GM12878 (cell line): ENCODE measurements around the gene PBLD. TPM values are rescaled to one million over a fixed set of nuclear protein-coding genes. Genes with fewer than 3 reads are reported as not detected.

Experiments
- ATAC-seq: fragments of 200-7000 bp; cut with Tn5 transposase; 3 replicates; pipeline ENCODE4 v1.9.1; 2020; ENCODE audit warnings: mild to moderate bottlenecking, moderate library complexity
- BruUV-seq: library from RNA; stranded (reverse); fragments of 400-500 nt; replicated peaks from 2 replicates; lab custom pipeline; 2021; lab: Mats Ljungman, UMichigan
- CTCF ChIA-PET: fragments of 300-600 bp; sonication (Branson Sonifier 250); formaldehyde crosslinking; extraction: SDS; loops from one replicate; lab custom pipeline; 2021; ENCODE audit warnings: inconsistent platforms; lab: Yijun Ruan, JAX
- POLR2A ChIA-PET: fragments of 350-600 bp; formaldehyde crosslinking; extraction: SDS; loops from one replicate; lab custom pipeline; 2021; ENCODE audit warnings: inconsistent platforms; lab: Charles Lee
- RAD21 ChIA-PET: fragments of 300-600 bp; sonication (Branson Sonifier 250); formaldehyde crosslinking; loops from one replicate; lab custom pipeline; 2023; ENCODE audit warnings: antibody characterized with exemption; ENCODE audit not compliant: unreplicated experiment; lab: Charles Lee
- SMC1A ChIA-PET: fragments of 300-600 bp; sonication (Branson Sonifier 250); formaldehyde crosslinking; loops from one replicate; lab custom pipeline; 2023; ENCODE audit not compliant: unreplicated experiment, uncharacterized antibody; lab: Charles Lee
- DNase-seq: peaks from one replicate; pipeline ENCODE4 v3.0.0-alpha.2; 2011; ENCODE audit warnings: low read depth, low spot score
- FAIRE-seq: peaks from 3 replicates; lab custom pipeline; 2011; peaks lifted over from hg19 to GRCh38; lab: Jason Lieb, UNC
- H2AFZ ChIP-seq: 2 replicates; pipeline ENCODE4 v1.6.0; 2011; ENCODE audit warnings: low read depth, low read length, control low read depth; ENCODE audit not compliant: control insufficient read depth
- H3K27ac ChIP-seq: 2 replicates; pipeline ENCODE4 v1.5.1; 2011; ENCODE audit warnings: control low read depth; ENCODE audit not compliant: control insufficient read depth, insufficient read depth
- H3K27me3 ChIP-seq, 2 experiments: replicated peaks in 1 of 2; 2 replicates each; pipeline versions ENCODE4 v1.6.0 to v1.6.1; 2011; ENCODE audit warnings: low read length in 1 of 2; ENCODE audit not compliant: control insufficient read depth in 2 of 2, insufficient read depth in 2 of 2
- H3K36me3 ChIP-seq, 2 experiments: 2 replicates each; pipeline ENCODE4 v1.5.1; 2011; ENCODE audit warnings: low read length in 1 of 2; ENCODE audit not compliant: control insufficient read depth in 2 of 2, insufficient read depth in 2 of 2
- H3K4me1 ChIP-seq: 2 replicates; pipeline ENCODE4 v1.6.1; 2011; ENCODE audit warnings: mild to moderate bottlenecking, low read length, moderate library complexity, mixed read lengths; ENCODE audit not compliant: control insufficient read depth, insufficient read depth
- H3K4me2 ChIP-seq: 2 replicates; pipeline ENCODE4 v1.6.0; 2011; ENCODE audit warnings: control low read depth; ENCODE audit not compliant: control insufficient read depth, insufficient read depth
- H3K4me3 ChIP-seq: fragments of 200-600 bp; sonication (generic); 2 replicates; pipeline ENCODE4 v1.5.1; 2016
- H3K79me2 ChIP-seq: 2 replicates; pipeline ENCODE4 v1.6.0; 2011; ENCODE audit warnings: low read length; ENCODE audit not compliant: control insufficient read depth, insufficient read depth
- H3K9ac ChIP-seq: 2 replicates; pipeline ENCODE4 v1.8.0; 2011; ENCODE audit warnings: low read length, control low read depth, mixed read lengths; ENCODE audit not compliant: control insufficient read depth, insufficient read depth
- H3K9me3 ChIP-seq: replicated peaks from 3 replicates; pipeline ENCODE4 v1.5.1; 2011; ENCODE audit warnings: mild to moderate bottlenecking, low read length; ENCODE audit not compliant: control insufficient read depth, insufficient read depth
- H4K20me1 ChIP-seq: 2 replicates; pipeline ENCODE4 v1.6.0; 2011; ENCODE audit not compliant: control insufficient read depth, insufficient read depth
- ATF7 ChIP-seq: fragments of 450-650 bp; IDR thresholded peaks from 2 replicates; pipeline ENCODE4 v1.6.1; 2016; ENCODE audit warnings: low read depth, mild to moderate bottlenecking
- CBX3 ChIP-seq: fragments of 200-600 bp; sonication (generic); IDR thresholded peaks from 2 replicates; pipeline ENCODE4 v1.6.1; 2016; ENCODE audit warnings: low read depth, borderline replicate concordance
- CHD2 ChIP-seq: IDR thresholded peaks from 2 replicates; pipeline ENCODE4 v1.6.1; 2011; ENCODE audit warnings: low read depth, low read length, improper control_type of control experiment, borderline replicate concordance
- GATAD2B ChIP-seq: fragments of 450-650 bp; conservative IDR thresholded peaks from 2 replicates; pipeline ENCODE4 v1.6.1; 2017; ENCODE audit warnings: low read depth, mild to moderate bottlenecking, moderate library complexity
- HDAC2 ChIP-seq: fragments of 200-600 bp; sonication (generic); IDR thresholded peaks from 2 replicates; pipeline ENCODE4 v1.6.1; 2017
- NFXL1 ChIP-seq: fragments of 450-650 bp; IDR thresholded peaks from 2 replicates; pipeline ENCODE4 v1.6.1; 2017; ENCODE audit warnings: antibody characterized with exemption, mild to moderate bottlenecking, borderline replicate concordance
- RAD21 ChIP-seq: IDR thresholded peaks from 2 replicates; pipeline ENCODE4 v1.6.1; 2011; ENCODE audit warnings: mild to moderate bottlenecking, low read depth, low read length, moderate library complexity; ENCODE audit not compliant: insufficient read depth
- RBBP5 ChIP-seq: fragments of 200-600 bp; sonication (generic); conservative IDR thresholded peaks from 2 replicates; pipeline ENCODE4 v1.6.1; 2016
- RUNX3 ChIP-seq: IDR thresholded peaks from 2 replicates; pipeline ENCODE4 v1.6.1; 2012; ENCODE audit warnings: low read length, inconsistent platforms
- SMARCA5 ChIP-seq: fragments of 450-650 bp; IDR thresholded peaks from 2 replicates; pipeline ENCODE4 v1.6.1; 2017; ENCODE audit warnings: mild to moderate bottlenecking
- WGBS: methylation state at CpG from one replicate; pipeline ENCODE4 v1.1.6; 2016; ENCODE audit warnings: low lambda C conversion rate; ENCODE audit not compliant: insufficient replicate concordance, insufficient coverage; ENCODE audit errors: missing lambda C conversion rate; 5-methylcytosine and 5-hydroxymethylcytosine counted together
- in situ Hi-C: fragments of 300-500 bp; cut with MboI; formaldehyde crosslinking; loops from 9 replicates; pipeline ENCODE4 v1.14.3; 2018; ENCODE audit warnings: mixed read lengths
- intact Hi-C: fragments of 100-400 bp; cut with micrococcal nuclease; formaldehyde crosslinking; loops from one replicate; pipeline ENCODE4 v1.14.2; 2022; ENCODE audit not compliant: unreplicated experiment
- polyA plus RNA-seq, 11 experiments: library from polyadenylated mRNA; depleted of rRNA in 4 of 11; unstranded in 6 of 11; stranded (reverse) in 5 of 11; fragments of >200 nt; fragmentation: Nextera tagmentation in 4 of 11; fragmentation: Illumina TruSeq in 1 of 11; extraction: Ambion mirVana in 4 of 11; extraction: Trizol in 1 of 11; gene quantifications; 1 replicate in 1 of 11; 2 replicates in 10 of 11; pipeline versions ENCODE4 v1.2.1 to v1.2.3, GENCODE V29; 2011 to 2016; ENCODE audit warnings: inconsistent platforms in 2 of 11, missing spikeins in 2 of 11, low read depth in 1 of 11
- total RNA-seq, 4 experiments: library from RNA; depleted of rRNA in 3 of 4; stranded (reverse); fragments of >200 nt in 3 of 4; fragmentation: Illumina TruSeq in 1 of 4; extraction: Trizol in 1 of 4; gene quantifications; 2 replicates each; pipeline versions ENCODE4 v1.2.1 to v1.2.3, GENCODE V29; 2013 to 2021
- TF ChIP-seq, protein P1 (sequence below): IDR thresholded peaks from 2 replicates; pipeline ENCODE4 v1.6.1; 2012; ENCODE audit warnings: improper control_type of control experiment, low read depth, low read length; ENCODE audit not compliant: insufficient replicate concordance

The PBLD gene
- total and polyA plus RNA-seq, 10 of the 15 experiments (the other 5 are each of a cell fraction or from before 2014, with no cell fraction given) = 0.68 to 2.8 (median 1.7) TPM

DNA sequence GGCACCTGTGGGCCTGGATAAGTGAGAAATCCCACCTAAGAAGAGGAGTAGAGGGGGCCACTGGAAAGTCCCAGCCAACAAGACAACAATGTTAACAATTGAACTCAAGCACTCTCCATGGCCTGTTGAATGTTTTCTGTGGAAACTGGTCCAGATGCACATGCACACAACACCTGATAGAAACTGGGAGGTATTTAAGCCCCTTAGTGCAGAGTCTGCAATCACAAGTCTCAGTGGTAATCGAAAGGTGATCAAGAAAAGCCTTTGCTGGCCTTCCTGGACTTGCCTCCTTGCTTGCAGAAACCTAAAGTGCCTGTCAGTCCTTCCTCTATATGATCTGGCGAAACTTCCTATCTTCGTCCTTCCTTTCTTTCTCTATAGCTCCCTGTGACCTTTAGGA, 31.4 kb downstream of the PBLD start:
- ATAC-seq (peak; percentile 17; the same call in 2 of the 3 replicates), DNase-seq (no peak), FAIRE-seq (no peak)
- Histone ChIP-seq H3K9ac (no peak overlapping the region), H3K27ac (no peak overlapping the region; the same call in 1 of the 2 replicates), H3K27me3 (no peaks in the 10 kb centered on the region), H3K79me2 (no peaks in the 10 kb centered on the region), H3K4me1 (peaks cover 16% of the 10 kb centered on the region), H3K4me2 (peak overlapping the region; percentile 5; the same call in 1 of the 2 replicates), H2AFZ (peak overlapping the region; percentile 33), H3K4me3 (no peak overlapping the region), H3K36me3 (no peaks in the 10 kb centered on the region)
- BruUV-seq = no TSS peak
- POLR2A ChIA-PET = interaction anchor here (1.0 kb wide), 1 partner anchor 86 kb away, joined by 3 read pairs; no protein-coding TSS in a partner anchor
- CTCF ChIA-PET = interaction anchor here (0.6 to 6.5 kb wide), 58 partner anchors 9 to 899 kb away, joined by 3 to 267 read pairs (median 4); partner anchors contain the start of genes HNRNPH3 and PBLD
- SMC1A ChIA-PET = interaction anchor here (0.8 to 6.1 kb wide), 33 partner anchors 9 to 604 kb away, joined by 3 to 159 read pairs (median 5); partner anchors contain the start of genes ATOH7, CTNNA3, HNRNPH3 and MYPN
- TF ChIP-seq NFXL1 (no peak), HDAC2 (no peak), ATF7 (no peak)
- TF ChIP-seq, all 136 proteins: peak for 0
- RAD21 ChIA-PET = interaction anchor here (0.8 to 7.0 kb wide), 21 partner anchors 13 to 513 kb away, joined by 3 to 160 read pairs (median 4); partner anchors contain the start of genes HNRNPH3 and PBLD
- intact Hi-C loops (loop anchor here (5.0 kb wide), 1 partner anchor 229 kb away; no protein-coding TSS in a partner anchor), in situ Hi-C loops (loop anchor here (5.0 kb wide), 1 partner anchor 449 kb away; no protein-coding TSS in a partner anchor)
- 31% methylated on average over 3 of the region's 3 CpGs for WGBS
- no peaks in the 10 kb centered on the region for H3K9me3 ChIP-seq
- no peaks in the 10 kb centered on the region for H4K20me1 ChIP-seq

DNA sequence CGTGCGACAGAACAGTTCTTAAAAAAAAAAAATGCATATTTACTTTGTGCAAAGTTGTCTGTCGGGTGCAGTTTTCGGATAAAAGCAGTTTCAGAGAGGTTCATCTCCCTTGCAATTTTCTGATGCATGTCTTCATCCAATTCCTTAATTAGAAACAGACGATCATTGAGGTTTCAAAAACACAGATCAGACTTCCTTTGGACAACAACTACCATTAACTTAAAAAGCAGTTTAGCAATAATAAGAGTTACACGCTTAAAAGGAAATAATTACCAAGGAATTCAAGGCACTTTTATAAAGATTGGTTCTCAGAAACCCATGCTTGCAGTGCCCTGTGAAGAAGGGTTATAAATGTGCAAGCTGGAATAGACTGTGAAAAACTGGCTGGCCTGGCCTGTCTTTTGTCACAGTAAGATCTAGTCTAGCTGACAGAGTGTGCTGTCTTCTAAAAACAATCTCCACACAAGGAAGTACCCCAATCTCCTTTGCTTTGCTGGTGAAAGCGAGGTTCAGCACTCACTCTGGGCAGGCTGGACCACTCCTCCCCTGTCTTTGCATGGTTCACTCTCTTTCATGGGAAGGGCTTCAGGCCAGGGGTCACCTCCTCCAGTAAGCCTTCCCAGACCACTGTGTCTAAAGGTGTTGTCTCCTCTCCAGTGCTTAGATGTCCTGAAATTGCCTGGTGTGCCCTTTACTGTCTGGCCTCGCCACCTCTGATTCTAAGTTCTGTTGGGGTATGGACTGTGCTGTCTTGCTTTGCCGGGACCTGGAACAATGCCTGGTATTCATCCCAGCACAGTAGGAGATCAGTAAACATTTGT, 35.7 kb downstream of the PBLD start:
- DNase-seq = no peak
- H3K9me3 ChIP-seq = no peaks in the 10 kb centered on the region
- peaks cover 16% of the 10 kb centered on the region for H3K4me1 ChIP-seq
- no peak overlapping the region for H3K27ac ChIP-seq
- no peaks in the 10 kb centered on the region for H3K36me3 ChIP-seq
- no peak overlapping the region for H3K4me3 ChIP-seq
- RAD21 ChIA-PET = interaction anchor here (7.0 kb wide), 1 partner anchor 84 kb away, joined by 160 read pairs; no protein-coding TSS in a partner anchor
- CTCF ChIA-PET = no interaction called here
- H4K20me1 ChIP-seq = no peaks in the 10 kb centered on the region
- BruUV-seq = no TSS peak
- no peaks in the 10 kb centered on the region for H3K27me3 ChIP-seq
- WGBS = 74% methylated on average over 9 of the region's 9 CpGs
- H3K9ac ChIP-seq = no peak overlapping the region
- H3K4me2 ChIP-seq = no peak overlapping the region
- SMC1A ChIA-PET = no interaction called here
- FAIRE-seq = no peak
- ATAC-seq = no peak
- peak overlapping the region; percentile 7 for H2AFZ ChIP-seq
- no peaks in the 10 kb centered on the region for H3K79me2 ChIP-seq
- intact Hi-C loops (no loop called here), in situ Hi-C loops (loop anchor here (5.0 kb wide), 1 partner anchor 80 kb away; no protein-coding TSS in a partner anchor)
- POLR2A ChIA-PET = no interaction called here
- TF ChIP-seq, protein P1, sequence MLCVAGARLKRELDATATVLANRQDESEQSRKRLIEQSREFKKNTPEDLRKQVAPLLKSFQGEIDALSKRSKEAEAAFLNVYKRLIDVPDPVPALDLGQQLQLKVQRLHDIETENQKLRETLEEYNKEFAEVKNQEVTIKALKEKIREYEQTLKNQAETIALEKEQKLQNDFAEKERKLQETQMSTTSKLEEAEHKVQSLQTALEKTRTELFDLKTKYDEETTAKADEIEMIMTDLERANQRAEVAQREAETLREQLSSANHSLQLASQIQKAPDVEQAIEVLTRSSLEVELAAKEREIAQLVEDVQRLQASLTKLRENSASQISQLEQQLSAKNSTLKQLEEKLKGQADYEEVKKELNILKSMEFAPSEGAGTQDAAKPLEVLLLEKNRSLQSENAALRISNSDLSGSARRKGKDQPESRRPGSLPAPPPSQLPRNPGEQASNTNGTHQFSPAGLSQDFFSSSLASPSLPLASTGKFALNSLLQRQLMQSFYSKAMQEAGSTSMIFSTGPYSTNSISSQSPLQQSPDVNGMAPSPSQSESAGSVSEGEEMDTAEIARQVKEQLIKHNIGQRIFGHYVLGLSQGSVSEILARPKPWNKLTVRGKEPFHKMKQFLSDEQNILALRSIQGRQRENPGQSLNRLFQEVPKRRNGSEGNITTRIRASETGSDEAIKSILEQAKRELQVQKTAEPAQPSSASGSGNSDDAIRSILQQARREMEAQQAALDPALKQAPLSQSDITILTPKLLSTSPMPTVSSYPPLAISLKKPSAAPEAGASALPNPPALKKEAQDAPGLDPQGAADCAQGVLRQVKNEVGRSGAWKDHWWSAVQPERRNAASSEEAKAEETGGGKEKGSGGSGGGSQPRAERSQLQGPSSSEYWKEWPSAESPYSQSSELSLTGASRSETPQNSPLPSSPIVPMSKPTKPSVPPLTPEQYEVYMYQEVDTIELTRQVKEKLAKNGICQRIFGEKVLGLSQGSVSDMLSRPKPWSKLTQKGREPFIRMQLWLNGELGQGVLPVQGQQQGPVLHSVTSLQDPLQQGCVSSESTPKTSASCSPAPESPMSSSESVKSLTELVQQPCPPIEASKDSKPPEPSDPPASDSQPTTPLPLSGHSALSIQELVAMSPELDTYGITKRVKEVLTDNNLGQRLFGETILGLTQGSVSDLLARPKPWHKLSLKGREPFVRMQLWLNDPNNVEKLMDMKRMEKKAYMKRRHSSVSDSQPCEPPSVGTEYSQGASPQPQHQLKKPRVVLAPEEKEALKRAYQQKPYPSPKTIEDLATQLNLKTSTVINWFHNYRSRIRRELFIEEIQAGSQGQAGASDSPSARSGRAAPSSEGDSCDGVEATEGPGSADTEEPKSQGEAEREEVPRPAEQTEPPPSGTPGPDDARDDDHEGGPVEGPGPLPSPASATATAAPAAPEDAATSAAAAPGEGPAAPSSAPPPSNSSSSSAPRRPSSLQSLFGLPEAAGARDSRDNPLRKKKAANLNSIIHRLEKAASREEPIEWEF = no peak
- TF ChIP-seq GATAD2B = no peak
- TF ChIP-seq HDAC2 = no peak
- no peak for TF ChIP-seq SMARCA5
- no peak for TF ChIP-seq CHD2
- TF ChIP-seq RAD21 = no peak
- no peak for TF ChIP-seq RUNX3
- no peak for TF ChIP-seq CBX3
- no peak for TF ChIP-seq RBBP5
